Right lung (tissue), 5 donors: ENCODE results near the gene FREM1. TPM values are rescaled to one million over a fixed set of nuclear protein-coding genes. Genes with fewer than 3 reads are reported as not detected.

Experiments used
- DNase-seq, 2 donors: peaks; one replicate each; pipeline ENCODE4 v3.0.0-alpha.2; 2013
- polyA plus RNA-seq, 5 donors: library from polyadenylated mRNA; unstranded; fragments of 120-200 nt; gene quantifications; one replicate each; pipeline versions ENCODE4 v1.2.1 to v1.2.3, GENCODE V29; 2013; ENCODE audit warnings: inconsistent platforms in 1 of 5, low replicate concordance in 1 of 5; ENCODE audit not compliant: insufficient read length in 5 of 5, insufficient read depth in 1 of 5

FREM1 gene
- polyA plus RNA-seq, 5 donors = 40.2 to 104 (median 89.7) TPM

- DNase-seq = no peak
Observed at GRCh38 chr9:14710804-14711203, 199.4 kb downstream of the FREM1 start.

GRCh38 chr9:14706530-14707140 is 203.6 kb downstream of the FREM1 start:
- DNase-seq = no peak

GRCh38 chr9:14705079-14705478 is 205.1 kb downstream of the FREM1 start:
- no peak for DNase-seq

- no peak for DNase-seq
Observed at GRCh38 chr9:14704281-14704680, 205.9 kb downstream of the FREM1 start.

GRCh38 chr9:14702200-14702720 is 208.0 kb downstream of the FREM1 start:
- no peak for DNase-seq

- peak; percentile 50 to 55 for DNase-seq
Observed at GRCh38 chr9:14693251-14693861, 216.9 kb downstream of the FREM1 start, which contains the start of gene ZDHHC21. TSS of gene ZDHHC21 (minus strand) at chr9:14693432. CDS start at chr9:14674340, 19,092 bp downstream.

GRCh38 chr9:14692470-14693250 is 217.6 kb downstream of the FREM1 start:
- DNase-seq = peak in 1 of 2 donors; percentile 24

GRCh38 chr9:14690948-14691730 is 219.1 kb downstream of the FREM1 start:
- no peak for DNase-seq

GRCh38 chr9:14687042-14687719 is 223.0 kb downstream of the FREM1 start:
- DNase-seq = no peak

GRCh38 chr9:14686168-14686567 is 224.1 kb downstream of the FREM1 start:
- DNase-seq = no peak

Other genes with a start within 250 kb of the FREM1 start
- 10 to 100 TPM; 12.8 to 33.7 (median 23.7) TPM for gene ZDHHC21, start 217.0 kb downstream of the FREM1 start, polyA plus RNA-seq
- gene CER1, start 187.7 kb downstream of the FREM1 start, polyA plus RNA-seq = under 1 TPM; 0.18 to 0.68 (median 0.42) TPM